Keratinocyte (primary cell): ENCODE measurements around the gene RAET1E. TPM values are rescaled to one million over a fixed set of nuclear protein-coding genes. Genes with fewer than 3 reads are reported as not detected.

ENCODE experiments used
- DNase-seq: peaks from one replicate; pipeline ENCODE4 v3.0.0-alpha.2; 2011; ENCODE audit warnings: low read depth, missing footprints, low spot score
- FAIRE-seq: peaks from 2 replicates; lab custom pipeline; 2011; peaks lifted over from hg19 to GRCh38; lab: Jason Lieb, UNC
- H2AFZ ChIP-seq: 2 replicates; pipeline ENCODE4 v1.6.0; 2012; ENCODE audit warnings: low read length, control low read depth, inconsistent platforms; ENCODE audit not compliant: control insufficient read depth
- H3K27ac ChIP-seq: 2 replicates; pipeline ENCODE4 v1.5.1; 2011; ENCODE audit warnings: low read length; ENCODE audit not compliant: control insufficient read depth, insufficient read depth
- H3K27me3 ChIP-seq: 3 replicates; pipeline ENCODE4 v1.6.0; 2011; ENCODE audit warnings: low read length; ENCODE audit not compliant: control insufficient read depth, insufficient read depth; ENCODE audit errors: extremely low read depth
- H3K36me3 ChIP-seq, 2 experiments: 2 replicates in 1 of 2; 3 replicates in 1 of 2; pipeline ENCODE4 v1.5.1; 2011; ENCODE audit warnings: low read length in 2 of 2, mild to moderate bottlenecking in 1 of 2; ENCODE audit not compliant: control insufficient read depth in 2 of 2, insufficient read depth in 2 of 2; ENCODE audit errors: extremely low read depth in 1 of 2
- H3K4me1 ChIP-seq: 3 replicates; pipeline ENCODE4 v1.5.1; 2011; ENCODE audit warnings: low read length; ENCODE audit not compliant: control insufficient read depth, insufficient read depth; ENCODE audit errors: extremely low read depth
- H3K4me2 ChIP-seq: 3 replicates; pipeline ENCODE4 v1.6.0; 2011; ENCODE audit warnings: low read depth, low read length; ENCODE audit not compliant: control insufficient read depth, insufficient read depth; ENCODE audit errors: extremely low read depth
- H3K4me3 ChIP-seq, 3 experiments: fragments of 200-600 bp in 1 of 3; sonication (generic) in 1 of 3; 2 replicates in 2 of 3; 3 replicates in 1 of 3; pipeline ENCODE4 v1.5.1; 2011 to 2016; ENCODE audit warnings: low read length in 3 of 3, mild to moderate bottlenecking in 3 of 3, control low read depth in 2 of 3, inconsistent platforms in 1 of 3, low read depth in 1 of 3, mixed read lengths in 1 of 3, mixed run types in 1 of 3, moderate library complexity in 1 of 3; ENCODE audit not compliant: control insufficient read depth in 2 of 3, insufficient read depth in 2 of 3; ENCODE audit errors: extremely low read depth in 1 of 3
- H3K79me2 ChIP-seq: 2 replicates; pipeline ENCODE4 v1.6.0; 2012; ENCODE audit warnings: low read length; ENCODE audit not compliant: control insufficient read depth, insufficient read depth
- H3K9ac ChIP-seq: 3 replicates; pipeline ENCODE4 v1.6.0; 2011; ENCODE audit warnings: low read length; ENCODE audit not compliant: control insufficient read depth, insufficient read depth; ENCODE audit errors: extremely low read depth
- H3K9me1 ChIP-seq: 3 replicates; pipeline ENCODE4 v1.6.0; 2011; ENCODE audit warnings: low read length; ENCODE audit not compliant: control insufficient read depth, insufficient read depth; ENCODE audit errors: extremely low read depth
- H3K9me3 ChIP-seq: 2 replicates; pipeline ENCODE4 v1.5.1; 2012; ENCODE audit warnings: low read depth, low read length; ENCODE audit not compliant: control insufficient read depth
- H4K20me1 ChIP-seq: 3 replicates; pipeline ENCODE4 v1.6.0; 2011; ENCODE audit warnings: low read length; ENCODE audit not compliant: control insufficient read depth, insufficient read depth; ENCODE audit errors: extremely low read depth
- EZH2 ChIP-seq: IDR thresholded peaks from one replicate; pipeline ENCODE4 v1.6.1; 2012; ENCODE audit warnings: inconsistent platforms, mild to moderate bottlenecking, low read length, moderate library complexity
- dilution Hi-C: fragments of 300-500 bp; cut with MboI; formaldehyde crosslinking; loops from one replicate; pipeline ENCODE4 v1.7.0; 2020; ENCODE audit warnings: low sequenced_read_pairs; ENCODE audit not compliant: extremely low pct_ligation_motif_present
- polyA plus RNA-seq, 5 experiments: library from polyadenylated mRNA; depleted of rRNA in 3 of 5; stranded (reverse) in 3 of 5; stranded (forward) in 1 of 5; unstranded in 1 of 5; fragments of >200 nt; gene quantifications; 1 replicate in 1 of 5; 2 replicates in 3 of 5; 3 replicates in 1 of 5; pipeline versions ENCODE4 v1.2.1 to v1.2.3, GENCODE V29; 2011 to 2012; ENCODE audit warnings: missing spikeins in 2 of 5, low read depth in 1 of 5, low replicate concordance in 1 of 5
- TF ChIP-seq, protein P1 (sequence below), 3 experiments: IDR thresholded peaks in 1 of 3; conservative IDR thresholded peaks in 1 of 3; optimal IDR thresholded peaks in 1 of 3; 2 replicates in 2 of 3; 3 replicates in 1 of 3; pipeline versions ENCODE3 to v1.5.1; 2011; ENCODE audit warnings: low read length in 3 of 3, mild to moderate bottlenecking in 3 of 3, moderate library complexity in 2 of 3, control low read depth in 1 of 3, inconsistent platforms in 1 of 3; ENCODE audit not compliant: insufficient read depth in 2 of 3; ENCODE audit errors: extremely low read depth in 1 of 3

RAET1E gene
- polyA plus RNA-seq, 1 donor (not counting 4 experiments of a cell fraction or from before 2014, with no cell fraction given) = 14.0 TPM

- Histone ChIP-seq H3K27me3 (no peaks in the 10 kb centered on the region), H3K9me1 (no peaks in the 10 kb centered on the region), H3K4me3 (no peak overlapping the region), H3K36me3 (no peaks in the 10 kb centered on the region), H3K27ac (no peak overlapping the region), H3K9me3 (peaks cover 1% of the 10 kb centered on the region), H3K4me2 (no peak overlapping the region), H4K20me1 (no peaks in the 10 kb centered on the region), H3K9ac (no peak overlapping the region), H3K4me1 (no peaks in the 10 kb centered on the region), H3K79me2 (no peaks in the 10 kb centered on the region), H2AFZ (no peak overlapping the region)
- FAIRE-seq = no peak
- DNase-seq = no peak
- dilution Hi-C loops = no loop called here
- no peak for TF ChIP-seq EZH2
- TF ChIP-seq, protein P1, sequence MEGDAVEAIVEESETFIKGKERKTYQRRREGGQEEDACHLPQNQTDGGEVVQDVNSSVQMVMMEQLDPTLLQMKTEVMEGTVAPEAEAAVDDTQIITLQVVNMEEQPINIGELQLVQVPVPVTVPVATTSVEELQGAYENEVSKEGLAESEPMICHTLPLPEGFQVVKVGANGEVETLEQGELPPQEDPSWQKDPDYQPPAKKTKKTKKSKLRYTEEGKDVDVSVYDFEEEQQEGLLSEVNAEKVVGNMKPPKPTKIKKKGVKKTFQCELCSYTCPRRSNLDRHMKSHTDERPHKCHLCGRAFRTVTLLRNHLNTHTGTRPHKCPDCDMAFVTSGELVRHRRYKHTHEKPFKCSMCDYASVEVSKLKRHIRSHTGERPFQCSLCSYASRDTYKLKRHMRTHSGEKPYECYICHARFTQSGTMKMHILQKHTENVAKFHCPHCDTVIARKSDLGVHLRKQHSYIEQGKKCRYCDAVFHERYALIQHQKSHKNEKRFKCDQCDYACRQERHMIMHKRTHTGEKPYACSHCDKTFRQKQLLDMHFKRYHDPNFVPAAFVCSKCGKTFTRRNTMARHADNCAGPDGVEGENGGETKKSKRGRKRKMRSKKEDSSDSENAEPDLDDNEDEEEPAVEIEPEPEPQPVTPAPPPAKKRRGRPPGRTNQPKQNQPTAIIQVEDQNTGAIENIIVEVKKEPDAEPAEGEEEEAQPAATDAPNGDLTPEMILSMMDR (optimal IDR thresholded peaks at IDR 0.05 in 1 of 3, IDR thresholded peaks at IDR 0.05 in 1 of 3, conservative IDR thresholded peaks at IDR 0.05 in 1 of 3; ENCODE audit: extremely low read depth in 1 of 3, insufficient read depth in 2 of 3, low read length in 3 of 3) = no peak
Observed at GRCh38 chr6:149906405-149906804, 8.5 kb upstream of the RAET1E start.

- Histone ChIP-seq H3K27ac (no peak overlapping the region), H3K36me3 (no peaks in the 10 kb centered on the region), H3K9me3 (peaks cover 1% of the 10 kb centered on the region), H3K27me3 (no peaks in the 10 kb centered on the region), H3K9me1 (no peaks in the 10 kb centered on the region), H3K4me2 (no peak overlapping the region), H3K4me3 (no peak overlapping the region), H3K79me2 (no peaks in the 10 kb centered on the region), H2AFZ (no peak overlapping the region), H3K9ac (no peak overlapping the region), H3K4me1 (peaks cover 3% of the 10 kb centered on the region), H4K20me1 (no peaks in the 10 kb centered on the region)
- TF ChIP-seq EZH2 = no peak
- TF ChIP-seq, protein P1 (optimal IDR thresholded peaks at IDR 0.05 in 1 of 3, IDR thresholded peaks at IDR 0.05 in 1 of 3, conservative IDR thresholded peaks at IDR 0.05 in 1 of 3; ENCODE audit: extremely low read depth in 1 of 3, insufficient read depth in 2 of 3, low read length in 3 of 3) = no peak
- DNase-seq = no peak
- FAIRE-seq = no peak
- dilution Hi-C loops = no loop called here
Observed at GRCh38 chr6:149905911-149906371, 8.0 kb upstream of the RAET1E start.
